ENCODE data around the gene FOXN3.

DNA sequence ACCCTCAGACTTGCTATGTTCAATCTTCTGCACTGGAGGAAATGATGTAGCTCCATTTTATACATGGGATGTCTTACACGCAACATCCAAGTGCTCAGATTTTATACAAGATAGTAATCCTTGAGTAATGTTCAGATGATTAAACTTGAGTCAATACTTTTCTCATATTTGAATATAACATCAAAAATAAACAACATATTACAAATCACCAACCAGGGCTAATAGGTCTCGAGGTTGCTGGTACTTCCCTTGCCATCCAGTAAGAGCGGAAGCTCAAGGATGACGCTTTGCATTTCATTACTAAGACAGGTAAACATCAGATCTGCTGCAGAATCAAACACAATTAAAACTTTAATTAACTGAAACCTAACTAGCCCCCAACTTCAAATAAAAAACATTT is 97.3 kb downstream of the FOXN3 start:
- TF ChIP-seq FOS (IDR thresholded peaks at IDR 0.05; ENCODE audit: borderline replicate concordance, insufficient read depth, low read length) (no peak), EZH2 (IDR thresholded peaks at IDR 0.05; ENCODE audit: borderline replicate concordance, low read depth, low read length, severe bottlenecking) (no peak), JUN (IDR thresholded peaks at IDR 0.05; ENCODE audit: borderline replicate concordance, insufficient read depth, insufficient read length, low read depth) (no peak)
- TF ChIP-seq, protein P1, sequence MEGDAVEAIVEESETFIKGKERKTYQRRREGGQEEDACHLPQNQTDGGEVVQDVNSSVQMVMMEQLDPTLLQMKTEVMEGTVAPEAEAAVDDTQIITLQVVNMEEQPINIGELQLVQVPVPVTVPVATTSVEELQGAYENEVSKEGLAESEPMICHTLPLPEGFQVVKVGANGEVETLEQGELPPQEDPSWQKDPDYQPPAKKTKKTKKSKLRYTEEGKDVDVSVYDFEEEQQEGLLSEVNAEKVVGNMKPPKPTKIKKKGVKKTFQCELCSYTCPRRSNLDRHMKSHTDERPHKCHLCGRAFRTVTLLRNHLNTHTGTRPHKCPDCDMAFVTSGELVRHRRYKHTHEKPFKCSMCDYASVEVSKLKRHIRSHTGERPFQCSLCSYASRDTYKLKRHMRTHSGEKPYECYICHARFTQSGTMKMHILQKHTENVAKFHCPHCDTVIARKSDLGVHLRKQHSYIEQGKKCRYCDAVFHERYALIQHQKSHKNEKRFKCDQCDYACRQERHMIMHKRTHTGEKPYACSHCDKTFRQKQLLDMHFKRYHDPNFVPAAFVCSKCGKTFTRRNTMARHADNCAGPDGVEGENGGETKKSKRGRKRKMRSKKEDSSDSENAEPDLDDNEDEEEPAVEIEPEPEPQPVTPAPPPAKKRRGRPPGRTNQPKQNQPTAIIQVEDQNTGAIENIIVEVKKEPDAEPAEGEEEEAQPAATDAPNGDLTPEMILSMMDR (IDR thresholded peaks at IDR 0.05; ENCODE audit: extremely low read depth in 1 of 2, insufficient read depth in 1 of 2, low read depth in 1 of 2, low read length in 2 of 2) = no peak
